T-helper 1 cell treated with Interleukin-12 subunit alpha and Interleukin-12 subunit beta and Interleukin-4 antibody, amounts not matched to agents 30 μg/mL and 1 μg/mL, for 36 hours (primary cell): ENCODE results near the gene CADPS.

Experiments
- H3K27ac Mint-ChIP-seq: one replicate; pipeline ENCODE4 v1.8.0; 2021; ENCODE audit warnings: mild to moderate bottlenecking, mixed read lengths
- H3K27me3 Mint-ChIP-seq: one replicate; pipeline ENCODE4 v1.8.0; 2021; ENCODE audit warnings: low read depth, mixed read lengths
- H3K36me3 Mint-ChIP-seq: one replicate; pipeline ENCODE4 v1.8.0; 2021; ENCODE audit warnings: low read depth, mixed read lengths
- H3K4me1 Mint-ChIP-seq: one replicate; pipeline ENCODE4 v1.8.0; 2021; ENCODE audit warnings: low read depth, mixed read lengths
- H3K4me3 Mint-ChIP-seq: one replicate; pipeline ENCODE4 v1.8.0; 2021; ENCODE audit warnings: mild to moderate bottlenecking, moderate library complexity, mixed read lengths
- H3K9me3 Mint-ChIP-seq: one replicate; pipeline ENCODE4 v1.8.0; 2021; ENCODE audit warnings: mixed read lengths

CADPS gene

DNA sequence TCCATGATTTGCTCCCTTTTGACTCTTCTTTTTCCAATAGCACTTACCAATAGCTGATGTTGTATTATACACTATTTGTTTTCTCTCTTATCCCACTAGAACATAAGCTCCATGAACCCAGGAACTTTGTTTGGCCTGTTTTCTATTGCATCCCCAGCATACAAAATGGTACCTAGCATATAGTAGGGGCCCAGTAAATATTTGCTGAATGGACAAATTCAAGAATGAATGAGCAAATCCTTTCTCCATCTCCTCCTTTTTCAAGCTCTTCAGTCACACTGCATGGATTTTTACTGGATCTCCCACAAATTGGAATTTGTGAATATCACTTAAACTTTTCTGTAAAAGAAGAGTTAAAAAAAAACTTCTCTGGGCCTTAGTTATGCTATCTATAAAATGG lies 435.2 kb downstream of the CADPS start:
- Mint-ChIP-seq H3K36me3 (no peaks in the 10 kb centered on the region), H3K9me3 (peaks cover 16% of the 10 kb centered on the region), H3K4me3 (no peak overlapping the region), H3K27ac (no peak overlapping the region), H3K27me3 (peaks cover 14% of the 10 kb centered on the region), H3K4me1 (no peaks in the 10 kb centered on the region)

- Mint-ChIP-seq H3K4me1 (no peaks in the 10 kb centered on the region), H3K9me3 (peaks cover 13% of the 10 kb centered on the region), H3K36me3 (no peaks in the 10 kb centered on the region), H3K27ac (no peak overlapping the region), H3K27me3 (peaks cover 14% of the 10 kb centered on the region), H3K4me3 (no peak overlapping the region)
Measured at GRCh38 chr3:62439176-62439813, 435.9 kb downstream of the CADPS start.

- Mint-ChIP-seq H3K4me1 (no peaks in the 10 kb centered on the region), H3K36me3 (no peaks in the 10 kb centered on the region), H3K9me3 (no peaks in the 10 kb centered on the region), H3K4me3 (no peak overlapping the region), H3K27me3 (peaks cover 14% of the 10 kb centered on the region), H3K27ac (no peak overlapping the region)
Measured at GRCh38 chr3:62436785-62437184, 438.4 kb downstream of the CADPS start.

DNA sequence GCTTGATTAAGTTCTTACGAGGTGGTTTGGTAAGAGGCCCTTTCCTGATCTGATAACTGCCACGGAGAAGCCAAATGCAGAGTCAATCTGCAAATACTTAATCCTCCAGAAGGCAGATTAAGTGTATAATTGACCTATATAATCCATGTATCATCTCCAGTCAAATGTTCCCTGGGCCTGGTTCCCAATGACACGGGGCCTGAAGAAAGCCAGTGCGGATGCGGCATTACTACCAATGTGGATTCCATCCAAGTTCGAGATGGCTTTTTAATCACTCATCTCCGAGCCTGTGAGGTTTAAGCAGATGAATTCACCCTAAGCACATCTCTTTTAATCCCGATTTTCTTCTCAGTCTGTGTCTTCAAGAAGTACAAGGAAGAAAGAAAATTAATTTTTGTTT lies 441.8 kb downstream of the CADPS start:
- Mint-ChIP-seq H3K9me3 (no peaks in the 10 kb centered on the region), H3K27me3 (peaks cover 6% of the 10 kb centered on the region), H3K4me3 (no peak overlapping the region), H3K36me3 (no peaks in the 10 kb centered on the region), H3K4me1 (no peaks in the 10 kb centered on the region), H3K27ac (no peak overlapping the region)

DNA sequence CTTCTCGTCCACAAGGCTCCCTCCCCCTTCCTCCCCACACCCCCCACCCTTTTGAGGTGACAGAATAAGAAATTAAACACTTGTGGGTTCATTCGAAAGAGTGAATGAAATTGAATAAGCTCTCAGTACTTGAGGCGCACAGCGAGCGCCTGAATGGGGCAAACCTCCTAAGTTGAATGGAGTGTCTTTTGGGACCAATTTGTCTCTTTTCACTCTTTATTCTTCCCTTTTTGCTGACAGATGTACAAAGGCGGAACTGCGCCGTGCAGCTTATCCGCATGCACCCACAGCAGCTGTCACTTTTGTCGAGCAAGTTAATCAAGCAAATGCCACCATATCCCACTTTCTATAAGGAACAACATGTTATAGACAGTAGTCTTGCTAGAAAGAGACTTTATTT lies 454.0 kb downstream of the CADPS start:
- H3K9me3 Mint-ChIP-seq = no peaks in the 10 kb centered on the region
- H3K4me3 Mint-ChIP-seq = no peak overlapping the region
- no peaks in the 10 kb centered on the region for H3K36me3 Mint-ChIP-seq

GRCh38 chr3:62416144-62416543 lies 459.1 kb downstream of the CADPS start:
- Mint-ChIP-seq H3K9me3 (no peaks in the 10 kb centered on the region), H3K36me3 (no peaks in the 10 kb centered on the region), H3K27me3 (no peaks in the 10 kb centered on the region), H3K4me3 (no peak overlapping the region), H3K27ac (no peak overlapping the region), H3K4me1 (no peaks in the 10 kb centered on the region)

More for the DNA sequence above, 454.0 kb downstream of the CADPS start:
- Mint-ChIP-seq H3K27me3 (no peaks in the 10 kb centered on the region), H3K27ac (no peak overlapping the region), H3K4me1 (no peaks in the 10 kb centered on the region)

DNA sequence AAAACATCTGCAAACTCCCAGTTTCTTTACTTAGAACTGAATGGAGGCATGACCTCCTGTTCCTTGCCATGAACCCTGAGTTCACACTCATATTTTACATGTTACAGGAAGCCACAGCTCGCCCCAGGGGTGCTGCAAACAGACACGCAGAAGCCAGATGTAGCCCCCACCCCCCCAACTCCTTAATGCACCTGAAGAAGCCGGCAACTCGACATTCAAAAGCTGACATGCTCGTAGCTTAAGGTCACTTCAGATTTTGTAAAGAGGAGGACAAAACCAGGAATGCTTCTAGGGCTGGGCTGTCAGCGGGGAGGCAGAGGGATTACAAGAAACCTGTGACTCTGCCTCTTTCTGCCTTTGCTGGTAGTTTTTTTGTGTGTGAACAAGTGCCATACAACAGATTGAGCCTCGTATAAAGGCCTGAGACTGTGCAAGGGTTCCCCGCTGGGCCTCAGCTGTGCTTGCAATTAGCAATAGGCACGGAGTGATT lies 459.9 kb downstream of the CADPS start:
- Mint-ChIP-seq H3K27ac (no peak overlapping the region), H3K27me3 (no peaks in the 10 kb centered on the region), H3K4me1 (no peaks in the 10 kb centered on the region), H3K4me3 (no peak overlapping the region), H3K9me3 (no peaks in the 10 kb centered on the region), H3K36me3 (no peaks in the 10 kb centered on the region)

DNA sequence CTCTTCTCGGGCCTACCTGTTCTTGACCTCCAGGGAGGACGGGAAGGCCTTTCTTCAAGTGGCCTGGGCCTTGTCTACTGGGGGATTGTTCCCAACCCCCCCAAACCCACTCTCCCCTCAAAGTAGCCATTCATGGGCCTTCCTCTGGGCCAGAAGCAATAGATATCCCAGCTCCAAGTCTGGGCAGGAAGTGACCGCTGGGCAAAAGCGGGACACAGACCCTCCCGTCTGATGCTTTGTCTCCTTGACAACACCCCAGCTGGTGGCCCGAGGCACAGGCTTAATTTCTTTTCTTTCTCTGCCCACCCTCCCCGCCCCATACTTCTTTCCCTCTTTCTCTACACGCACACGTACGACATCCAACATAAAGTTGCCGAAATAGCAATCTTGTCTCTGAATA lies 460.4 kb downstream of the CADPS start:
- H3K27ac Mint-ChIP-seq = no peak overlapping the region
- H3K27me3 Mint-ChIP-seq = no peaks in the 10 kb centered on the region
- no peaks in the 10 kb centered on the region for H3K36me3 Mint-ChIP-seq
- no peaks in the 10 kb centered on the region for H3K9me3 Mint-ChIP-seq
- no peaks in the 10 kb centered on the region for H3K4me1 Mint-ChIP-seq
- no peak overlapping the region for H3K4me3 Mint-ChIP-seq

DNA sequence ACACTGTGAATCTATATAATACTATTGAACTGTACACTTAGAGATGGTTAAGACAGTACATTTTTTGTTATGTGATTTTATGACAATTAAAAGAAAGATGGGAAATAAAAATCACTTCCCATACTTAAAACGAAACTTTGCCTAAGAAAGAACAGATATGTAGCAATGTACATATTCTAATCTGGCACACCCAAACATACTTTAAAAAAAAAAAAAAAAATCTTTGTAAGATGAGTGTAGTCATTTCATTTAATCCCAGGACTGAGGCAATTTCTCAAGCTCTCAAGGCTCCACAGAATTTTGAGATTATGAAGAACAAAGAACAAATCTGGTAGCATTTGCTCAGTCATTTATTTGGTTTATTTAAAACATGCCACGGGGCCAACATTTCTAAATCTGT lies 461.5 kb downstream of the CADPS start:
- Mint-ChIP-seq H3K4me1 (no peaks in the 10 kb centered on the region), H3K27me3 (no peaks in the 10 kb centered on the region), H3K4me3 (no peak overlapping the region), H3K36me3 (no peaks in the 10 kb centered on the region), H3K27ac (no peak overlapping the region), H3K9me3 (no peaks in the 10 kb centered on the region)

- no peaks in the 10 kb centered on the region for H3K36me3 Mint-ChIP-seq
- no peak overlapping the region for H3K4me3 Mint-ChIP-seq
- H3K27me3 Mint-ChIP-seq = no peaks in the 10 kb centered on the region
- no peak overlapping the region for H3K27ac Mint-ChIP-seq
- no peaks in the 10 kb centered on the region for H3K9me3 Mint-ChIP-seq
- no peaks in the 10 kb centered on the region for H3K4me1 Mint-ChIP-seq
Measured at GRCh38 chr3:62406945-62407344, 468.3 kb downstream of the CADPS start.

DNA sequence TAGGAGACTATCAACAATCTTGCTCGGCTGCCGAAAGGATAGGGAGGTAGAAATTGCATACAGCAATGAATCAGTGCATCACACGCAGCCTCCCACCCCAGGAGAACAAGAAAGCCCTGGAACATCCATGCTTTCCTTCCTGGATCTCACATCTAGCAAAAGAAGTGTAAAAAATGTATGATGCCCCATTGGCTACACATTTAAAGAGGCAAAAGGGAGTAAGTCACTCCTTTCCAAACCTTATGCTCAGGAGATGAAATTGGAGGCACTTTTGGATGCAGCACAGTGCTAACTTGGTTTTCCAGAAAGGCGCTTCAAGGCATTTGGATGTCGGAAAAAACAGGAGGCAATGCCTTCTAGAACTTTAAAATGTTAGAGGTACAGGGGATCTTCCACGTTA lies 469.6 kb downstream of the CADPS start:
- Mint-ChIP-seq H3K36me3 (no peaks in the 10 kb centered on the region), H3K27ac (no peak overlapping the region), H3K4me3 (no peak overlapping the region), H3K9me3 (no peaks in the 10 kb centered on the region), H3K4me1 (no peaks in the 10 kb centered on the region), H3K27me3 (no peaks in the 10 kb centered on the region)

DNA sequence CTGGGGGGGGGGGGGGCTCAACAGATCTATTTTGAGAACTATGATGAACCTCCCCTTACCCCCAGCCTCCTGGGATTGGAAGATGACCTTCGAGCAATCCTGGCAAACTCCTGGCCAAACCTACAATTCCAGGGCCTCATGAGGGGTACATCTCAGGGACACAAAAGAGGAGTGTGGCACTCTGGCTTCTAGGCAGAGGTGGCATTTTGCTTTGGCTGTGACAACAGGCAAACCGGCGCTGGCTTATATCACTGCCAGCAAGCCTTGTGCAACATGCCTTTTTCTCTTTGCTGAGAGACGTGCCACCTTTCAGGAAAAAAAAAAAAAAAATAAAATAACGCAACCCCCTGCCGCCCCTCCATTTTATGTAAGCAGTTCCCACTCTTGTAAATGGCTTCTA lies 470.1 kb downstream of the CADPS start:
- Mint-ChIP-seq H3K4me3 (no peak overlapping the region), H3K27me3 (no peaks in the 10 kb centered on the region)

GRCh38 chr3:62404321-62404720 lies 470.9 kb downstream of the CADPS start:
- no peak overlapping the region for H3K4me3 Mint-ChIP-seq
- no peaks in the 10 kb centered on the region for H3K36me3 Mint-ChIP-seq
- no peak overlapping the region for H3K27ac Mint-ChIP-seq
- no peaks in the 10 kb centered on the region for H3K9me3 Mint-ChIP-seq
- no peaks in the 10 kb centered on the region for H3K27me3 Mint-ChIP-seq
- no peaks in the 10 kb centered on the region for H3K4me1 Mint-ChIP-seq

More for the DNA sequence above, 470.1 kb downstream of the CADPS start:
- Mint-ChIP-seq H3K9me3 (no peaks in the 10 kb centered on the region), H3K27ac (no peak overlapping the region), H3K4me1 (no peaks in the 10 kb centered on the region), H3K36me3 (no peaks in the 10 kb centered on the region)

- H3K27ac Mint-ChIP-seq = no peak overlapping the region
- H3K4me3 Mint-ChIP-seq = no peak overlapping the region
- H3K9me3 Mint-ChIP-seq = no peaks in the 10 kb centered on the region
- no peaks in the 10 kb centered on the region for H3K27me3 Mint-ChIP-seq
- H3K4me1 Mint-ChIP-seq = no peaks in the 10 kb centered on the region
- H3K36me3 Mint-ChIP-seq = no peaks in the 10 kb centered on the region
Measured at GRCh38 chr3:62403765-62404164, 471.5 kb downstream of the CADPS start.

DNA sequence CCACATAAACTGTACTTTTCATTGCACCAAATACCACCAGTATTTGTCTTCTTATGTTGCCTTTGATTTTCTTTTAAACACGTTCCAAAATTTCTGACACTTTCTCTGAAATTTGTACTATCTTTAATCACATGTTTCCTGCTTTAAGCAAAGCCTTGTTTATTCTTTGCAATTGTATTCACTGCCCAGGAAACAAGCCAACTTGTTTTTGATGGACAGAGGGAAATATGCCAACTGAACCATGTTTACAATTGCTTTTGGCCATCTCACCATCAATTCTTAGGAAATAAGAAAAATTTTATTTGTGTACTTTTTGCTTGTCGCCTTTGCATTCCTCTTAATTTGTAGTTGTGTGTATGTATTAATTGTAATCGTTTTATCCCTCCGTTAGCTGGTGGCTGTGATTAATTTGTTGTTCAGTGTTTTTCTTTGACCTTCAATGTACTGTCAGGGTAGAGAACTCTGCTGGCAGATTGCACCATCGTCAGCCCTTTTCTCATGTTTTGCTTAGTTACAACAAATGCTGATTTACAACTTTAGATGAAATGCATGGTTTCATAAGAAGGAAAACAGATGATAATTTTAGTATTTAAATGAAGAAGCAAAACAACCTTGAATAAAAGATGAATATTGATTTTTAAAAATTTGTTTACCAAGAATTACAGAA lies 482.5 kb downstream of the CADPS start:
- no peaks in the 10 kb centered on the region for H3K9me3 Mint-ChIP-seq
- H3K4me3 Mint-ChIP-seq = no peak overlapping the region
- H3K36me3 Mint-ChIP-seq = no peaks in the 10 kb centered on the region
- H3K27me3 Mint-ChIP-seq = no peaks in the 10 kb centered on the region
- H3K27ac Mint-ChIP-seq = no peak overlapping the region
- H3K4me1 Mint-ChIP-seq = no peaks in the 10 kb centered on the region
